CD4-positive, alpha-beta T cell treated with Interleukin-17A for 1 hour (primary cell): ENCODE data around the gene FAM20C.

Source experiments
- DNase-seq: peaks from one replicate; pipeline ENCODE4 v3.0.0-alpha.2; 2020

The FAM20C gene

GRCh38 chr7:261341-262250 lies 69.2 kb downstream of the FAM20C start:
- no peak for DNase-seq

- DNase-seq = no peak
Observed at GRCh38 chr7:262251-262572, 69.8 kb downstream of the FAM20C start.

- peak; percentile 61 for DNase-seq
Observed at GRCh38 chr7:262631-263311, 70.4 kb downstream of the FAM20C start.

- peak; percentile 72 for DNase-seq
Observed at GRCh38 chr7:263483-264351, 71.3 kb downstream of the FAM20C start.

- no peak for DNase-seq
Observed at GRCh38 chr7:264541-265191, 72.3 kb downstream of the FAM20C start.

GRCh38 chr7:265192-265997 lies 73.0 kb downstream of the FAM20C start:
- no peak for DNase-seq

- no peak for DNase-seq
Observed at GRCh38 chr7:265998-266850, 73.9 kb downstream of the FAM20C start.

GRCh38 chr7:266851-267840 lies 74.8 kb downstream of the FAM20C start:
- DNase-seq = peak; percentile 1

- DNase-seq = no peak
Observed at GRCh38 chr7:268991-269390, 76.6 kb downstream of the FAM20C start.

- no peak for DNase-seq
Observed at GRCh38 chr7:269721-270120, 77.3 kb downstream of the FAM20C start.

GRCh38 chr7:270351-270983 lies 78.1 kb downstream of the FAM20C start:
- DNase-seq = no peak

GRCh38 chr7:271266-272107 lies 79.1 kb downstream of the FAM20C start:
- DNase-seq = no peak

GRCh38 chr7:272108-272615 lies 79.8 kb downstream of the FAM20C start:
- no peak for DNase-seq

GRCh38 chr7:272631-273030 lies 80.3 kb downstream of the FAM20C start:
- no peak for DNase-seq

GRCh38 chr7:273327-273726 lies 81.0 kb downstream of the FAM20C start:
- no peak for DNase-seq

- no peak for DNase-seq
Observed at GRCh38 chr7:274266-274665, 81.9 kb downstream of the FAM20C start.

- DNase-seq = no peak
Observed at GRCh38 chr7:276230-276835, 84.0 kb downstream of the FAM20C start.

- no peak for DNase-seq
Observed at GRCh38 chr7:277228-277627, 84.9 kb downstream of the FAM20C start.
